ENCODE data around the gene ULK4. TPM values are rescaled to one million over a fixed set of nuclear protein-coding genes. Genes with fewer than 3 reads are reported as not detected.

The ULK4 gene
- total RNA-seq, 1 experiment from 2014 or later, result 4.2 TPM

DNA sequence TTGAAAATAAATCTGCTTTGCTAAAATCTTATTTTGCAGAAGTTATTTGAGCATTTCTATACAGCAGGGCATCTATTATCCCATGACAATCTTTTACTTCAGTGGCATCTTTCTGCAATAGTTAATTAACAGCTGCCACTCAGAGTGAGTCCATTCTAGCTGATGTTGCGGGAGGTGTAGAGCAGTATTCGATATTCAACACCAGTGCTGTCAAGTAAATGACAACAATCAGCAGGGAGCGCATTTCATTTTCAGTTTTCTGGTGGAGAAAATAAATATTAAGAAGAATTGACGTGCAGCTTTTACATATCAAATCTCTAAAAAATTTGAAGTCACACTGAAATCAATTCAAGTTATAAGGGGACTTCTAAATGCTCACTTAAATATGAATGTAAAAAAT is 476.4 kb downstream of the ULK4 start:
- TF ChIP-seq, protein P1, sequence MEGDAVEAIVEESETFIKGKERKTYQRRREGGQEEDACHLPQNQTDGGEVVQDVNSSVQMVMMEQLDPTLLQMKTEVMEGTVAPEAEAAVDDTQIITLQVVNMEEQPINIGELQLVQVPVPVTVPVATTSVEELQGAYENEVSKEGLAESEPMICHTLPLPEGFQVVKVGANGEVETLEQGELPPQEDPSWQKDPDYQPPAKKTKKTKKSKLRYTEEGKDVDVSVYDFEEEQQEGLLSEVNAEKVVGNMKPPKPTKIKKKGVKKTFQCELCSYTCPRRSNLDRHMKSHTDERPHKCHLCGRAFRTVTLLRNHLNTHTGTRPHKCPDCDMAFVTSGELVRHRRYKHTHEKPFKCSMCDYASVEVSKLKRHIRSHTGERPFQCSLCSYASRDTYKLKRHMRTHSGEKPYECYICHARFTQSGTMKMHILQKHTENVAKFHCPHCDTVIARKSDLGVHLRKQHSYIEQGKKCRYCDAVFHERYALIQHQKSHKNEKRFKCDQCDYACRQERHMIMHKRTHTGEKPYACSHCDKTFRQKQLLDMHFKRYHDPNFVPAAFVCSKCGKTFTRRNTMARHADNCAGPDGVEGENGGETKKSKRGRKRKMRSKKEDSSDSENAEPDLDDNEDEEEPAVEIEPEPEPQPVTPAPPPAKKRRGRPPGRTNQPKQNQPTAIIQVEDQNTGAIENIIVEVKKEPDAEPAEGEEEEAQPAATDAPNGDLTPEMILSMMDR (IDR thresholded peaks at IDR 0.05; ENCODE audit: insufficient read depth in 1 of 2, low read depth in 1 of 2, low read length in 1 of 2, severe bottlenecking in 1 of 2, unreplicated experiment in 1 of 2), result no peak
- H3K36me3 Mint-ChIP-seq (ENCODE audit: insufficient read depth, unreplicated experiment), result no peaks in the 10 kb centered on the region
- POLR2A ChIA-PET, result no interaction called here
- no TSS peak for BruUV-seq (replicated peaks)
- no peak overlapping the region for H3K4me3 ChIP-seq (ENCODE audit: low read depth, low read length)
- H3K4me1 Mint-ChIP-seq (ENCODE audit: low read depth, unreplicated experiment), result no peaks in the 10 kb centered on the region
- H3K4me3 Mint-ChIP-seq (ENCODE audit: unreplicated experiment), result no peak overlapping the region
- no peak for DNase-seq
- H3K9me3 ChIP-seq, result no peaks in the 10 kb centered on the region
- H3K9me3 Mint-ChIP-seq (ENCODE audit: unreplicated experiment), result peaks cover 3% of the 10 kb centered on the region
- H3K27me3 ChIP-seq (replicated peaks; ENCODE audit: control insufficient read depth, insufficient read depth, low read length), result no peaks in the 10 kb centered on the region
- intact Hi-C loops (cut with micrococcal nuclease; ENCODE audit: unreplicated experiment), result no loop called here
- peaks cover 11% of the 10 kb centered on the region for H3K27me3 Mint-ChIP-seq (ENCODE audit: insufficient read depth, unreplicated experiment)
- no peaks in the 10 kb centered on the region for H3K36me3 ChIP-seq (ENCODE audit: control insufficient read depth, insufficient read depth, low read length)
- CTCF ChIA-PET, result no interaction called here
- no peak overlapping the region for H3K27ac Mint-ChIP-seq (ENCODE audit: unreplicated experiment)
- no peaks in the 10 kb centered on the region for H3K4me1 ChIP-seq

DNA sequence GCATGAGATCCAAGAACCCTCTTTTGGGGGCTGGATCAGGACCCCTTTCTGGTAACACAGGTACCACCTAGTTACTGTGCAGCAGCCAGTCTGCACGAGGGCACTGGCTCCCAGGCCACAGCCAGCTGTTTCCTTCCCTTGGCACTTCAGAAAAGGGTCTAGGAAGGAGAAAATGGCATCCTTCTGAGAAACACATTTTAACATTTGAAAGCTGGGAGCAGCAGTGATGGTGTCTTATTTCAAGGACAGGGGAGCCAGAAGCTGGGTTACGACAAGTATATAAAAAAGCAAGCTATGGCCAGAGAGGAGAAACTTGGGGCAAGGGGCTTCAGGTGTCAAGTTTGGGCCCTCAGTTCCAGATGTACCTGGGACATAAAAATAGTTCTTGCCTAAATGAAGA is 479.8 kb downstream of the ULK4 start:
- Mint-ChIP-seq H3K4me1 (ENCODE audit: low read depth, unreplicated experiment) (no peaks in the 10 kb centered on the region), H3K4me3 (ENCODE audit: unreplicated experiment) (no peak overlapping the region), H3K36me3 (ENCODE audit: insufficient read depth, unreplicated experiment) (no peaks in the 10 kb centered on the region), H3K27ac (ENCODE audit: unreplicated experiment) (no peak overlapping the region), H3K9me3 (ENCODE audit: unreplicated experiment) (peaks cover 8% of the 10 kb centered on the region), H3K27me3 (ENCODE audit: insufficient read depth, unreplicated experiment) (peaks cover 4% of the 10 kb centered on the region)
- no peak overlapping the region for H3K4me3 ChIP-seq (ENCODE audit: low read depth, low read length)
- DNase-seq, result no peak
- no peaks in the 10 kb centered on the region for H3K27me3 ChIP-seq (replicated peaks; ENCODE audit: control insufficient read depth, insufficient read depth, low read length)
- ChIA-PET CTCF (no interaction called here), POLR2A (no interaction called here)
- BruUV-seq (replicated peaks), result no TSS peak
- TF ChIP-seq, protein P1 (IDR thresholded peaks at IDR 0.05; ENCODE audit: insufficient read depth in 1 of 2, low read depth in 1 of 2, low read length in 1 of 2, severe bottlenecking in 1 of 2, unreplicated experiment in 1 of 2), result no peak
- H3K4me1 ChIP-seq, result no peaks in the 10 kb centered on the region
- H3K36me3 ChIP-seq (ENCODE audit: control insufficient read depth, insufficient read depth, low read length), result no peaks in the 10 kb centered on the region
- H3K9me3 ChIP-seq, result no peaks in the 10 kb centered on the region
- intact Hi-C loops (cut with micrococcal nuclease; ENCODE audit: unreplicated experiment), result no loop called here

DNA sequence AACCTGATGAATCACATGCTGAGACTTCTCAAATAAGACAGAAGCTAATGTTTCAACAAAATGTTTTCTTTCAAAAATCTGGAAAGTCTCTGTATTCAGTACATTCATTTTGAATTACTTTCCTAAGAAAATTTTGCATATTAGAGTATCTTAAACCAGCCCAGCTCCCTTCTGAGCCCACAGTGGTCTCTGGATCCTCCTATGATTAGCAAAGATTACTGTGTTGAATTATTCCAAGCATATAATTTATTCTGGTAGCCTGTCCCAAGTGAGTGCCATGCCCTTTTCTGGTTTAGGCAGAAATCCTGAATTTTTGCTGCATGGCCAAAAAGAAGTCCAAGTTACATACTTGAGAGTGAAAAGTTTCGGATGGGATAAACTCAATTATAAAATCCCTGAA is 483.6 kb downstream of the ULK4 start:
- H3K9me3 Mint-ChIP-seq (ENCODE audit: unreplicated experiment), result peaks cover 22% of the 10 kb centered on the region
- no TSS peak for BruUV-seq (replicated peaks)
- intact Hi-C loops (cut with micrococcal nuclease; ENCODE audit: unreplicated experiment), result no loop called here
- no peaks in the 10 kb centered on the region for H3K36me3 Mint-ChIP-seq (ENCODE audit: insufficient read depth, unreplicated experiment)
- Histone ChIP-seq H3K27me3 (replicated peaks; ENCODE audit: control insufficient read depth, insufficient read depth, low read length) (no peaks in the 10 kb centered on the region), H3K9me3 (peaks cover 5% of the 10 kb centered on the region; the same call in 1 of the 2 replicates), H3K4me3 (ENCODE audit: low read depth, low read length) (no peak overlapping the region), H3K36me3 (ENCODE audit: control insufficient read depth, insufficient read depth, low read length) (no peaks in the 10 kb centered on the region), H3K4me1 (no peaks in the 10 kb centered on the region)
- no peaks in the 10 kb centered on the region for H3K4me1 Mint-ChIP-seq (ENCODE audit: low read depth, unreplicated experiment)
- H3K27me3 Mint-ChIP-seq (ENCODE audit: insufficient read depth, unreplicated experiment), result no peaks in the 10 kb centered on the region
- POLR2A ChIA-PET, result no interaction called here
- no peak for DNase-seq
- no peak overlapping the region for H3K4me3 Mint-ChIP-seq (ENCODE audit: unreplicated experiment)
- CTCF ChIA-PET, result no interaction called here
- TF ChIP-seq, protein P1 (IDR thresholded peaks at IDR 0.05; ENCODE audit: insufficient read depth in 1 of 2, low read depth in 1 of 2, low read length in 1 of 2, severe bottlenecking in 1 of 2, unreplicated experiment in 1 of 2), result no peak
- no peak overlapping the region for H3K27ac Mint-ChIP-seq (ENCODE audit: unreplicated experiment)
